HT-29 (cell line): ENCODE data around the gene PRPS1L1. TPM values are rescaled to one million over a fixed set of nuclear protein-coding genes. Genes with fewer than 3 reads are reported as not detected.

Experiments
- DNase-seq: peaks from one replicate; pipeline ENCODE4 v3.0.0-alpha.2; 2015; ENCODE audit warnings: low spot score
- total RNA-seq: library from RNA; depleted of rRNA; stranded (reverse); fragments of >200 nt; shearing (Covaris generic); gene quantifications from 2 replicates; pipeline ENCODE4 v1.2.3, GENCODE V29; 2014

Gene PRPS1L1
- total RNA-seq, 1 experiment from 2014 or later = not detected

- no peak for DNase-seq
Observed at GRCh38 chr7:18016547-18017444, 10.8 kb downstream of the PRPS1L1 start.

GRCh38 chr7:18013936-18014335 is 13.7 kb downstream of the PRPS1L1 start:
- no peak for DNase-seq

- no peak for DNase-seq
Observed at GRCh38 chr7:18004372-18004771, 23.3 kb downstream of the PRPS1L1 start.

- DNase-seq = no peak
Observed at GRCh38 chr7:18003286-18003994, 24.2 kb downstream of the PRPS1L1 start.

- no peak for DNase-seq
Observed at GRCh38 chr7:17998692-17999091, 29.0 kb downstream of the PRPS1L1 start.

GRCh38 chr7:17996442-17997223 is 31.0 kb downstream of the PRPS1L1 start:
- DNase-seq = no peak

- DNase-seq = no peak
Observed at GRCh38 chr7:17996040-17996439, 31.6 kb downstream of the PRPS1L1 start.

- DNase-seq = no peak
Observed at GRCh38 chr7:17994079-17994850, 33.4 kb downstream of the PRPS1L1 start.

GRCh38 chr7:17991866-17992648 is 35.6 kb downstream of the PRPS1L1 start:
- no peak for DNase-seq

GRCh38 chr7:17990761-17991160 is 36.9 kb downstream of the PRPS1L1 start:
- DNase-seq = no peak

GRCh38 chr7:17989546-17989945 is 38.1 kb downstream of the PRPS1L1 start:
- no peak for DNase-seq

GRCh38 chr7:17988858-17989257 is 38.8 kb downstream of the PRPS1L1 start:
- DNase-seq = no peak

GRCh38 chr7:17988141-17988540 is 39.5 kb downstream of the PRPS1L1 start:
- DNase-seq = no peak

GRCh38 chr7:17986851-17987250 is 40.8 kb downstream of the PRPS1L1 start:
- DNase-seq = no peak

GRCh38 chr7:17985473-17986239 is 42.0 kb downstream of the PRPS1L1 start:
- no peak for DNase-seq

GRCh38 chr7:17984288-17984687 is 43.4 kb downstream of the PRPS1L1 start:
- DNase-seq = no peak

GRCh38 chr7:17983221-17984062 is 44.2 kb downstream of the PRPS1L1 start:
- no peak for DNase-seq

- no peak for DNase-seq
Observed at GRCh38 chr7:17976952-17977351, 50.7 kb downstream of the PRPS1L1 start.
